Stimulated activated CD8-positive, alpha-beta memory T cell treated with anti-CD3 and anti-CD28 coated beads, Interleukin-15, amount 100 ng/mL, for 1 hour (primary cell): Measurements from ENCODE around the gene NKAP.
"Not testable (repeated sequence)": the region's sequence is repeated elsewhere in the genome, so short reads cannot be mapped to it uniquely, and the experiment has no call there.

Experiments used
- DNase-seq: peaks from one replicate; pipeline ENCODE4 v3.0.0-alpha.2; 2020; ENCODE audit warnings: low read depth

Gene NKAP

DNA sequence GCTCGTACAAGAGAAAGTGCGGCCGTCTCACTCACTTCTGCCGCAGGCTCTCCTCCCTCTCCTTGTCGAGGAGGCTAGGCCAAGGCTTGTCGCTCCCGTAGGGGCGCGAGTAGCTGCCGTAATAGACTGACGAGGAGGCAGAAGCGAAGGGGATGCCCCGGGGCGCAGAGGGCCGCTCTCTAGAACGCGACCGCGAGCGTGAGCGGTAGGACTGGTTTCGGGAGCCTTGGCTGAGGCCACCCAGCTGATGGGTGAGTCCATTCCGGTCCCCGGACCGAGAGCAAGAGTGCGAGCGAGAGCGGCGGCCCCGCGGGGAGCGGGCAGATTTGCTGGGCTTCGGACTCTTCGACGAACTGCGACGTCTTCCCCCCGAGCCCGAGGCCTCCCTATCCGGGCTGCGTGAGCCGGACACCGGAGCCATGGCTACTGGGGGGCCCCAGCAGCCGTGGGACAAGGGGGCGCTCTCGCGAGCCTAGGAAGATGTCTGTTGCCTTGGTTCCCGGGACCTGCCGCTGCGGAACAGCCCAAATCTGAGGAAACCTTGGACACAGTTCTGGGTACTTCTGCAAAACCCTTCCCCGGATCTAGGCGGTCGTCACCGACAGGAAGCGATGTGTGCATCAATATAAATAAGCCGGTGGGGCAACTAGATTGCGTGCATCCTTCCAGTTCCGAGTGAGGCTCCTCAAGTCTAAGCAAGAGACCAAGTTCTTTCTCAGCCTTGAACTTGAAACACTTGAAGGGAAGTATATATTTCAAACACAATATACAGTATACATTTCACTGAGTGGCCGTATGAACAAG, at the start of gene NKAP:
NKAP (minus strand) TSS at position 567 of the 804 bp plus-strand sequence; CDS start at position 421, 146 bp downstream.
- peak; percentile 58 for DNase-seq

DNA sequence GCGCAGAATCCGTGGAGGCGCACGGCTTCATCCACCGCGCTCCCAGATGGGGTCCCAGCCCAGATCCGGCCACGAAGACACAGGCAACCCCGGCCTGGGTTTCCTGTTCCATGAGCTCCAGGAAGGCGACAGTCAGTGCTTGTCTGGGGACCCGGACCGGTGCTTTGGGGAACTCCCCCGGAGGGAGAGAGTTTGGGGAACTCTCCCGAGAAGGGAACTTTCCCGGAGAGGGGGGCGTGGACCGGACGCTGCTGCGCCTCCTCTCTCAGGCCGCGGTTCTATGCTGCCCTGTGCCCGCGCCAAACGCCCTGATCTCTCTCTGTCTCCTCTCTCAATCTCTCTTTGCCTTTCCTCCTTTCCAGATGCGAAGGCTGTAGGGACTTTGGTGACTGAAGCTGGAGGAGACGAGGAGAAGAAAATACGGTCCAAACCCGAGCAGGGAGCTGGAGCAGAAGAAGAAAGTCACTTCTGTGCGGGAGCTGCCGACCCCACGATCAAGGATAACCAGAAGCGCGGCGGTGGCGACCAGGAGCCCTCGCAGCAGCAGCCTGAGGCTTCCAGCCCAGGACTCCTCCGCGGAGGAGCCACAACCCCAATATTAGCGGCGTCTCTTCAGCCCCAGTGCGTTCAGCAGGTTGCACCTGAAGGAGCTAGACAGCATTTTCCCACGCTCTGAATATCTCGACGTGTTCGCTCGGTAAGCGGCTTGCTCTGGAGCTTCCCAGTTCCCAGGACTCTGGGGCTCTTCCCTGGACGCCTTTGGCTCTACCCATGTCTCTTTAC, 47.6 kb upstream of the NKAP start:
- DNase-seq: no peak

DNA sequence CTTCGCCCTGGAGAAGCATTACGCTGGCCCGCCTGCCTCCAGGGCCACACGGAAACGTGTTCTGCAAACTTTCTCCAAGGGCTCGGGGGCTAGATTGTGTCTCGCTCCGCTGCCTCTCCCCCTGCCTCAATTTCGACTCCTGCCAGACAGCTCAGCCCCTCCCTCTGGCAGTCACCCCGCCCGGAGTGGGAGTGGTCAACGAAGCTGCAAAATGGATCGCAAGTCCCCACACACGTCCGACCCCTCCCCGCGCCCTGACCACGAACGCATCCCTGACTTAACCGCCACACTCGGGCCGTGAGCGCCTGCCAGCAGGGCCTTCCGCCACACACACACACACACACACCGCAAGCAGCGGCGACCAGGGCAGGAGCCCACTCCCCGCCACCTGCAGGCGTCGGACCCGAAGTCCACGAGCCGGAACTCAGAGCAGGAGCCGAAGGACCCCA, 47.0 kb upstream of the NKAP start:
- DNase-seq: no peak

DNA sequence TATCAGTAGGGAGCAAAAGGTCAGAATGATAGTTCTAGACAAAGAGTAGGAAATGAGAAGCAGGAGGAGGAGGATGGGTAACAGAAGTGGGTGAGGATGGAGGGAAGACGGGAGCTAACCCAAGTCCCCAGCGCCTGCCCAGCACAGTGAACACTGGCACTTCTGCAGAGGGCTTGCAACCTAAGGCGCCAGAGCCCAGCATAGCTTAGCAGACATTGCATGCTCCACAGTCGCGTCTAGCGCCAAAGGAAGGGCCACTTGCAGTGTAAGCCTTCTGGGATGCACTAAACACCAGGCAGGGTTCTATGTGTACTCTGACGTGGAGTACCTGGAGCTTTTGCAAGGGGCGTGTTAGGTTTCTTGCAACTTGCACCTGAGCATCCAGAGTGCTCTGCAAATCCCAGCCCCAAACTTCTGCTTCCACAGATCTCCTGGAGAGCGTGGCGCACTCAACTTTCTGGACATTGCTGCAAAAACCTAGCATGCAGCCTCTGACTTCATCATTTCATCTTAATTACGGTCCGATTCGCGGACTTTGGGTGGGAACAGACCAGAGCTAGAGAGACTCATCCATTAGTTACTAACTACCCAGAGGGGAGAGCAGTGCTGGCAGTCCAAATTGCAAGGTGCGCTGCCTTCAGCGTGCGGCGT, 46.5 kb upstream of the NKAP start:
- no peak for DNase-seq

DNA sequence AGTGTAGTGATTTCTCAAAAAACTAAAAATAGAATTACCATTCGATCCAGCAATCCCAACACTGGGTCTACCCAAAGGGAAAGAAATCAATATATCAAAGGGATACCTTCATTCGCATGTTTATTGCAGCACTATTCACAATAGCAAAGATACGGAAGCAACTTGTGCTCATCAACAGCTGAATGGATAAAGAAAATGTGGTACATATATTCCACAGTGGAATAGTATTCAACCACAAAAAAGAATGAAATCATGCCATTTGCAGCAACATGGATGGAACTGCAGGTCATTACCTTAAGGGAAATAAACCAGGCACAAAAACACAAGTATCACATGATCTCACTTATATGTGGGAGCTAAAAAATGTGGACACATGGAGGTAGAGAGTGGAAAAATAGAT, 42.7 kb upstream of the NKAP start:
- no peak for DNase-seq

DNA sequence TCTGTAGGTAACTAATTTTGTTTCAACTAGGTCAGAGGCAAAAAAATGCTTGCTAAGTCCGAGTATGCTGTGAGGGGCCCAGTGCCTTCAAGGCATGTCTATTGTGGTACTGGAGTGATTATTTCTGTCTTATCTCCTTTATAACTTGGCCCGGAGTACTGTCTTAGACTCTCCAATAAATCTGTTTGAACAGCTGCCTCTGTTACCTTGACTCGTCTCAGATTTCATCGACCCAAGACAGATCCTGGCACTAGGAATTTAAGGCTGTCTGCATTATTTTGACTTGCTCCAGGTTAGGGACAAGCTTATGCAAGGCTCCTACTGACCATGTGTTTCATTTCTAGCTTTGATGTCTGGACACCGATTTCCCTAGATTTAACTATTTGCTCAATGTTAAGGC, 41.1 kb upstream of the NKAP start:
- DNase-seq: no peak

DNA sequence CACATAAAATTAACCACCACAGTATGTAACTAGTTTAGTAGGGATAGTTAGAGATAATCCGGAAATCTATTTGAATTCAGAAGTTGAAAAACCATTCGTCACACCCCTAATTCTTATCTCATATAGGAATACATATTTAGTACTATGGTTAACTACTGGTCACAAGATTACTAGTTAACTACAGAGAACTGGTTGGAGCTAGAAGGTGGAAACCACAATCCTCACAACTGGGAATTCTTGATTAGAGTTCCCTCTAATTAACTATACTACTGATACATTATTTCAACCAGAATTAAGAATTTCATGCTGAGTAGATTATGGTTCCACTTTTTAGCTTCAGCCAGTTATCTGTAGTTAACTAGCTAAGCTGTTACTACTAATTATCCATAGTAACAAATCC, 39.9 kb upstream of the NKAP start:
- DNase-seq: no peak

DNA sequence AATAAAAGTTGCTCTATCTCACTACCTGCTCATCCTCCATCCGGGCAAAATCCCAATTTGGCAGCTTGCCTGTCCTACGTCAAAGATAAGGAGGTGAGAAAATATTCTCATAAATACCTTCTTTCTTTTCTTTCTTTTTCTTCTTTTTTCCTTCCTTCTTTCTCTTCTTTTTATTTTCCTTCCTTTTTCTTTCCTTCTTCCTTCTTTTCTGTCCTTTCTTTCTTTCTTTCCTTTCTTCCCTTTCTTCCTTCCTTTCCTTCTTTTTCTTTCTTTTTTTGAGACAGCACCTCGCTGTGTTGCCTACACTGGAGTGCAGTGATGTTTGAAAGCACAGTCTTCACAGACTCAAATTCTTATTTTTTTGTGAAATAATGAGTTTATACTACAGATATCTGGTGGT, 38.6 kb upstream of the NKAP start:
- DNase-seq: no peak

DNA sequence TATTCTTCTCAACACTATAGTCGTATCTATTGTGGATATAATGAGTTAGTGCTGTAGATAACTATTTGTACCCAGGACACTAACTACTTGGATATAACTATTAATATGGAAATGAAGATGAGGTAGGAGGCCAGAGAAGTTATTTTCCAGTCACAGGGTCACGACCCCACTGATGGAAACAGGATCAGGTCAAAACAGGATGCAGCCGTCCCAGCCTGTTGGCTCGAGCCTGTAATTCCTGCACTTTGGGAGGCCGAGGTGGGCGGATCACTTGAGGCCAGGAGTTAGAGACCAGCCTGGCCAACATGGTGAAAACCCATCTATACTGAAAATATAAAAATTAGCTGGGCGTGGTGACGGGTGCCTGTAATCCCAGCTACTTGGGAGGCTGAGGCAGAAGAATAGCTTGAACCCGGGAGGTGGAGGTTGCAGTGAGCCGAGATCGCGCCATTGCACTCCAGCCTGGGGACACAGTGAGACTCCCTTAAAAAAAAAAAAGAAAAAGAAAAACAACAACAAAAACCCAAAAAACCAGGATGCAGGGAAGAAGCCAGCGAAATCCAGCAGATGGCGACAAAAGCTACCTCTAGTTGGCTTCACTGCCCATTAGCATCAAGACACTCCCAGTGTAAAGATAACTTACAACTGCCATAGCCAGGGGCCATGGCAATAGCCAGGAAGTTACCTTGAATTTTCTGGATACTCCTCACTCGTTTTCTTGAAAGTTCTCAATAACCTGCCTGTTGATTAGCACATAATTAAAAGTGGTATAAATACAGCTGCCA, 37.9 kb upstream of the NKAP start:
- DNase-seq: no peak

DNA sequence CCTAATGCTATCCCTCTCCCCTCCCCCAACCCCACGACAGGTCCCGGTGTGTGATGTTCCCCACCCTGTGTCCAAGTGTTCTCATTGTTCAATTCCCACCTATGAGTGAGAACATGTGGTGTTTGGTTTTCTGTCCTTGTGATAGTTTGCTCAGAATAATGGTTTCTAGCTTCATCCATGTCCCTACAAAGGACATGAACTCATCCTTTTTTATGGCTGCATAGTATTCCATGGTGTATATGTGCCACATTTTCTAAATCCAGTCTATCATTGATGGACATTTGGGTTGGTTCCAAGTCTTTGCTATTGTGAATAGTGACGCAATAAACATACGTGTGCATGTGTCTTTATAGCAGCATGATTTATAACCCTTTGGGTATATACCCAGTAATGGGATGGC, 33.6 kb upstream of the NKAP start:
- DNase-seq: not testable (repeated sequence)

DNA sequence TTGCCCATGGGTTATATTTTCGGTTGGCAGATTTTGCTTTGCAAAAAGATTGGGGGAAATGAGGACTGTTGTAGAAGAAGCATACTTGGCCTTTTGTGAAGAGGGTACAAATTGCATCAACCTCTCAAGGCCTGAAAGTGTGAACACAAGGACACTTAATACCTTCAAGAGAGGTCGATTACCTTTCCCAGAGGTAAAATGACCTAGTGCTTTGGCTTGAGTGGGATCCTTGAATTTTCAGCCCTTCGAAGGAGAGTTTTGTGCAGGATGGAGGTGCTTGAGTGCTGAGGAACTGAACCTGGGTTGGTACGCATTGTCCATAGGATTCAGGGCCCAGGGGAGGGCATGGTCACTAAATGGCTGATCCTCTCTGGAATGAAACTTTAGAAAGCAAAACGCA, 27.6 kb upstream of the NKAP start:
- DNase-seq: no peak

DNA sequence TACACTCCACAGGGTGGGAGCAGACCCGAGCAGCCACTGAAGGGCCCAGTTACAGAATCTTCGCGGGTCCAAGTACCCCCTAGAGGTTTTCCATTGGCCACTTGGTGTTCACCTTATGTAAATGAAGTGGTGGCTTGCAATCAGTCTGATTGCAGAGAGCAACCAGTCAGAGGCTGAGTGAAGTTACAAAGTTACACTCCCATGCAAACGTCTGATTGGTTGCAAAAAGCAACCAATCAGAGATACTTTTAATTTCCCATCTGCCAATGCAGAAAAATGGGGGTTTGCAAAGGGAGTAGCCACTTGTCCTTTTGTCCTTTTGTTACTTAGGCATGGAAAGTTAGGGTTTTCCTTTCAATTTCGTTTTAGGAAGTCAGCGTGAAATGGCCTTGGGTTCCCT, 27.0 kb upstream of the NKAP start:
- DNase-seq: no peak

DNA sequence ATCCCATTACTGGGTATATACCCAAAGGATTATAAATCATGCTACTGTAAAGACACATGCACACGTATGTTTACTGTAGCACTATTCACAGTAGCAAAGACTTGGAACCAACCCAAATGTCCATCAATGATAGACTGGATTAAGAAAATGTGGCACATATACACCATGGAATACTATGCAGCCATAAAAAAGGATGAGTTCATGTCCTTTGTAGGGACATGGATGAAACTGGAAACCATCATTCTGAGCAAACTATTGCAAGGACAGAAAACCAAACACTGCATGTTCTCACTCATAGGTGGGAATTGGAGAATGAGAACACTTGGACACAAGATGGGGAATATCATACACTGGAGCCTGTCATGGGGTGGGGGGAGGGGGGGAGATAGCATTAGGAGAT, 23.3 kb upstream of the NKAP start:
- not testable (repeated sequence) for DNase-seq

DNA sequence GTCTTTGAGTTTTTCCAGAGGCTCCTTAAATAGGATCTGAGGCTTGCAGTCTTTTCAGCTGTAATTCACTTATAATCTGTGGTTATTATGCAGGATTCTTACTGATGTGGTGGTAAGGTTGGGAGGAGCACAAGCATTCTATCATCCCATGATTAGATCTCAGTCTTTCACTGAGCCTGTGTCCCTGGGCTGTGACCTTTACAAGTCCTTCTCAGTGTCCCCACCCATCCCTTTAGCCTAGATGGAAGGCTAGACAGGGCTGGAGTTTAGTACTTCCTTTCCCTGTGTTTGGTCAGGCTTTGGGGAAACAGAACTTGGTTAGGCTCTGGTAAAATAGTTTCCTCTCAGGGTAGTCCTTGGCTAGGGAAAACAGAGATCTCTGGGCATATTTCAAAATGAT, 17.1 kb upstream of the NKAP start:
- no peak for DNase-seq

DNA sequence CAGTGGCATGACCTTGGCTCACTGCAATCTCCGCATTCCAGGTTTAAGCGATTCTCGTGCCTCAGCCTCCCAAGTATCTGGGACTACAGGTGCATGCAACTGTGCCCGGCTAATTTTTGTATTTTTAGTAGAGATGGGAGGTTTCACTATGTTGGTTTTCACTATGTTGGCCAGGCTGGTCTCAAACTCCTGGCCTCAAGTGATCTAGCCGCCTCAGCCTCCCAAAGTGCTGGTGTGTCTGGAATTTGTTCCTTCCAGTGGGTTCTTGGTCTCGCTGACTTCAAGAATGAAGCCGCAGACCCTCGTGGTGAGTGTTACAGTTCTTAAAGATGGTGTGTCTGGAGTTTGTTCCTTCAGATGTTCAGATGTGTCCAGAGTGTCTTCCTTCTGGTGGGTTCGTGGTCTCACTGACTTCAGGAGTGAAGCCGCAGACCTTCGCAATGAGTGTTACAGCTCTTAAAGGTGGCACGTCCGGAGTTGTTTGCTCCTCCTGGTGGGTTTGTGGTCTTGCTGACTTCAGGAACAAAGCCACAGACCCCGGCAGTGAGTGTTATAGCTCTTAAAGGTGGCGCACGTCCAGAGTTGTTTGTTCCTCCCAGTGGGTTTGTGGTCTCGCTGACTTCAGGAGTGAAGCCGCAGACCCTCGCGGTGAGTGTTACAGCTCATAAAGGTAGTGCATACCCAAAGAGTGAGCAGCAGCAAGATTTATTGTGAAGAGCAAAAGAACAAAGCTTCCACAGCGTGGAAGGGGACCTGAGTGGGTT, 12.4 kb upstream of the NKAP start:
- peak; percentile 8 for DNase-seq

DNA sequence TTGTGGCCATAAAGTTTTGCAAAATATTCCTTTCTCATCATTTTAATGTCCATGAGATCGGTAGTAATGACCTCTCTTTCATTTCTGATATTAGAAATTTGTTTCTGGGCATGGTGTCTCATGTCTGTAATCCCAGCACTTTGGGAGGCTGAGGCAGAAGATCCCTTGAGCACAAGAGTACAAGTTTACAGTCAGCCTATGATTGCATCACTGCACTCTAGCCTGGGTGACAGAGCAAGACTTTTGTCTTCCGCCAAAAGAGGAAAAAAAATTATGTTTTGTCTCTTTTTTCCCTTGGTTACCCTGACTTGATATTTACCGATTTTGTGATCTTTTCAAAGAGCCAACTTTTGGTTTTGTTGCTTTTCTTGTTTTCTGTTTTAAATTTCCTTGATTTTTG, 10.8 kb upstream of the NKAP start:
- DNase-seq: no peak

DNA sequence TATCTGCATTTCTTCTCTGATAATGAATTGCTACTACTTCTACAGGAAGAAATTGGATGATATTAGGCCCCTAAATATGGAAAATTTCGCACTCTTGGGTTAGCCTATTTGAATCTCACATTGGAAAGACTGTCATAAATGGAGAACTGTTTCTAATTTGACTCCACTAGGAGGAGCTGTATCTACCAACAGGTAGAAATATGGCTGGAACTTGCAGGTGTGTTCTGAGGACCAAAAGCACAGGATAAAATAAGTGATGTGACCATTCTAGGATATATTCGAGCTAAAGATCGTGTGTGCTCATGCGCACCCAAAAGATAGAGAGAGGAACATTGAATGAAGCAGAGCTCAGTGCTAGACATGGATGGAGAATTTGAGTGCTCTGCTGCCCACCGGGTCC, 4.8 kb upstream of the NKAP start:
- DNase-seq: no peak

DNA sequence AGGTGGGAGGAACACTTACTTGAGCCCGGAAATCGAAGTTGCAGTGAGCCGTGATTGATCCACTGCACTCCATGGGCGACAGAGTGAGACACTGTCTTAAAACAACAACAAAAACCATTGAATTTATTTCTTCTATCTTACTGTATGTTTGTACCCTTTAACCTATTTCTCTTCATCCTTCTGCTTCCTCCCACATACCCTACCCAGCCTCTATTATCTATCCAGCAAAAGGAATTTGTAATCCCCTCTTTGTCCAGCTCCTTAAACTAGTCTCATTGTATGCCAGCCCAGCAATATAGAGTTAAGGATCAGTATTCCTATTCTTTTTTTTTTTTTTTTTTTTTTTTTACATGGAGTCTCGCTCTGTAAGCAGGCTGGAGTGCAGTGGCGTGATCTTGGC, 1.9 kb upstream of the NKAP start:
- no peak for DNase-seq

DNA sequence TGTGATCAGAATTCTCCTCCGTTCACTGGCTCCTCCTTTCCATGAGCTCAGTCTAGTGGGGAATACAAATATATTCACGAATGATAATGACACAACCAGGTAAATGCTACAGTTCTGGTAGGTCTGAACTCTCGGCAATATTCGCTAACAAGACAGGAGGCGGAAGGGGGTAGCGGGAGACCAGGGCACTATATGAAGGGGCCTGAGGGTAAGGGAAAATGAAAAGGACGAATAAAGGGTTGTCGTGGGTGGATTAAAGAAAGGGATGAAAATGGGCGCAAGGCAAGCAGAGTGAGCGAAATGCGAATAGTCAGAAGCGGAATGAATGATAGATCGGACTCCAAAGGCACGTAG, 743 bp downstream of the NKAP start:
- DNase-seq: no peak

DNA sequence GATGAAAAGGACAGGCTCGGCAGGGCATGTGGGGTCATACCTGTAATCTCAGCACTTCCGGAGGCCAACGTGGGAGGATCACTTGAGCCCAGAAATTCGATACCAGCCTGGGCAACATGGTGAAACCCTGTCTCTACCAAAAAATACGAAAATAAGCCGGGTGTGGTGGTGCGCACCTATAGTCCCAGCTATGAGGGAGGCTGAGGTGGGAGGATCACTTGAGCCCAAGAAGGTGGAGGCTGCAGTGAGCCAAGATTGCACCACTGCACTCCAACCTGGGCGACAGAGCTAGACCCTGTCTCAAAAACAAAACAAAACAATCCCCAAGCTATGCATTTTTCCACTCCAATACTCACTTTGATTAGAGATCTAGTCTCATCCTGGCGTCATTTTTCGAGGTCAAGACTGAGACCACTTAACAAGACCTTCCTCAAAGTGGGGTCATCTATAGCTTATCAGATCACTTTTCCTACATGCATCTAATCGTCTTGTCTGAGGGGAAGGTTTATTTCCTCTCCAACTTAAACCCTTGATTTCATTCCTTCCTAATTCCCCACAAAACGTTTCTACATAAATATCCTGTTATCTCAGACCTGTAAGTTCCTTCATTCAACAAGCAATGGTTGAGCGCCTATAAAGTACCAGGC, 1.3 kb downstream of the NKAP start:
- no peak for DNase-seq

DNA sequence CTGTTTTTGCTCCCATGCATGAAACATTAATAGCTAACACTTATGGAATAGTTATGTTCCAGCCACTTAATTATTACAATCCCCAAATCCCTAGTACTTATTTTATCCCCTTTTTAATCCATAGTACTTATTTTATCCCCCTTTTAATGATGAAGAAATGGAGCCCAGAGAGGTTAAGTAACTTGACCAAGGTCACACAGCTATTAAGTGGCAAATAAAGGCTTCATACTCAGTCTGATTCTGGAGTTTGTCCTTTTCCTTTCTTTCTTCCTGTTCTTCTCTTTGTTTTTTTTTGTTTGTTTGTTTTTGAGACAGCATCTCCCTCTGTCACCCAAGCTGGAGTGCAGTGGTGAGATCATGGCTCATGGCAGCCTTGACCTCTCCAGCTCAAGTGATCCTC, 2.2 kb downstream of the NKAP start:
- no peak for DNase-seq
